OCI-LY1 (cell line): ENCODE measurements around the gene ARHGAP18.

Experiments used
- H2AFZ ChIP-seq: fragments of 200-600 bp; sonication (generic), shearing (Covaris generic); 2 replicates; pipeline ENCODE4 v1.6.0; 2014; ENCODE audit warnings: antibody characterized with exemption, mild to moderate bottlenecking, low read length
- H3F3A ChIP-seq: fragments of 200-600 bp; sonication (generic), shearing (Covaris generic); 2 replicates; pipeline ENCODE4 v1.6.0; 2014; ENCODE audit warnings: mild to moderate bottlenecking, antibody characterized with exemption, low read length, moderate library complexity; ENCODE audit not compliant: insufficient read depth
- H3K27ac ChIP-seq: fragments of 200-600 bp; sonication (generic); 2 replicates; pipeline ENCODE4 v1.5.1; 2014; ENCODE audit warnings: low read length, mixed run types, mild to moderate bottlenecking, low read depth; ENCODE audit not compliant: poor library complexity, severe bottlenecking
- H3K27me3 ChIP-seq: fragments of 200-600 bp; sonication (generic); 2 replicates; pipeline ENCODE4 v1.6.0; 2014; ENCODE audit warnings: antibody characterized with exemption, mild to moderate bottlenecking, low read length, moderate library complexity; ENCODE audit not compliant: insufficient read depth
- H3K36me3 ChIP-seq: fragments of 200-600 bp; sonication (generic); 2 replicates; pipeline ENCODE4 v1.6.1; 2014; ENCODE audit warnings: mild to moderate bottlenecking, antibody characterized with exemption, low read length, moderate library complexity, mixed read lengths; ENCODE audit not compliant: insufficient read depth
- H3K4me1 ChIP-seq: fragments of 200-600 bp; sonication (generic); 2 replicates; pipeline ENCODE4 v1.5.1; 2014; ENCODE audit warnings: mild to moderate bottlenecking, low read length, moderate library complexity; ENCODE audit not compliant: insufficient read depth, severe bottlenecking
- H3K4me2 ChIP-seq: fragments of 200-600 bp; sonication (generic), shearing (Covaris generic); 2 replicates; pipeline ENCODE4 v1.6.1; 2014; ENCODE audit warnings: low read length
- H3K4me3 ChIP-seq: fragments of 200-600 bp; sonication (generic); 2 replicates; pipeline ENCODE4 v1.5.1; 2014; ENCODE audit warnings: low read length, low read depth, mild to moderate bottlenecking, mixed read lengths; ENCODE audit not compliant: poor library complexity, severe bottlenecking
- H3K79me2 ChIP-seq: fragments of 200-600 bp; shearing (Covaris generic); 2 replicates; pipeline ENCODE4 v1.6.1; 2016; ENCODE audit warnings: mixed run types, low read length, mixed read lengths; ENCODE audit not compliant: insufficient read depth
- H3K9ac ChIP-seq: fragments of 200-600 bp; sonication (generic), shearing (Covaris generic); 2 replicates; pipeline ENCODE4 v1.6.1; 2014; ENCODE audit warnings: mild to moderate bottlenecking, low read length, mixed read lengths
- H3K9me2 ChIP-seq: fragments of 200-600 bp; sonication (generic), shearing (Covaris generic); 2 replicates; pipeline ENCODE4 v1.6.1; 2014; ENCODE audit warnings: low read depth, mild to moderate bottlenecking, low read length, mixed read lengths
- H3K9me3 ChIP-seq: fragments of 200-600 bp; shearing (Covaris generic); 2 replicates; pipeline ENCODE4 v1.6.1; 2014; ENCODE audit warnings: low read length, mixed read lengths
- H4K20me1 ChIP-seq: fragments of 200-600 bp; sonication (generic), shearing (Covaris generic); 2 replicates; pipeline ENCODE4 v1.6.0; 2016; ENCODE audit warnings: mild to moderate bottlenecking, low read length; ENCODE audit not compliant: insufficient read depth
- EZH2 ChIP-seq: fragments of 200-600 bp; sonication (generic), shearing (Covaris generic); IDR thresholded peaks from 2 replicates; pipeline ENCODE4 v1.8.0; 2017; ENCODE audit warnings: borderline replicate concordance, mixed run types, mild to moderate bottlenecking, antibody characterized with exemption, low read length, moderate library complexity, mixed read lengths
- TF ChIP-seq, protein P1 (sequence below): fragments of 200-600 bp; sonication (generic), shearing (Covaris generic); IDR thresholded peaks from 2 replicates; pipeline ENCODE4 v1.5.1; 2017; ENCODE audit warnings: mild to moderate bottlenecking, antibody characterized with exemption, low read length, moderate library complexity, mixed read lengths

ARHGAP18 gene

DNA sequence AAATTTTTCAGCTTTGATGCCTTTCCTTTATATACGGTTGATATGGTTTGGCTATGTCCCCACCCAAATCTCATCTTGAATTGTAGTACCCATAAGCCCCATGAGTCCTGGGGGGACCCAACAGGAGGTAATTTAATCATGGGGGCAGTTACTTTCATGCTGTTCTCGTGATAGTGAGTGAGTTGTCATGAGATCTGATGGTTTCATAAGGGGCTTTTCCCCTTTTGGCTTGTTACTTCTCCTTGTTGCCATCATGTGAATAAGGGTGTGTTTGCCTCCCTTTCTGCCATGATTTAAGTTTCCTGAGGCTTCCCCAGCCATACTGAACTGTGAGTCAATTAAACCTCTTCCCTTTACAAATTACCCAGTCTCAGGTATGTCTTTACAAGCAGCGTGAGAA, 66.8 kb downstream of the ARHGAP18 start:
- Histone ChIP-seq H3K79me2 (no peaks in the 10 kb centered on the region), H3K27me3 (no peaks in the 10 kb centered on the region), H3K9me3 (no peaks in the 10 kb centered on the region), H3K4me1 (peaks cover 21% of the 10 kb centered on the region), H3K4me3 (no peak overlapping the region), H3K4me2 (no peak overlapping the region), H3K9me2 (no peaks in the 10 kb centered on the region), H2AFZ (no peak overlapping the region), H3K36me3 (no peaks in the 10 kb centered on the region), H4K20me1 (no peaks in the 10 kb centered on the region), H3K27ac (no peak overlapping the region), H3K9ac (no peak overlapping the region), H3F3A (no peaks in the 10 kb centered on the region)
- TF ChIP-seq EZH2: no peak
- TF ChIP-seq, protein P1, sequence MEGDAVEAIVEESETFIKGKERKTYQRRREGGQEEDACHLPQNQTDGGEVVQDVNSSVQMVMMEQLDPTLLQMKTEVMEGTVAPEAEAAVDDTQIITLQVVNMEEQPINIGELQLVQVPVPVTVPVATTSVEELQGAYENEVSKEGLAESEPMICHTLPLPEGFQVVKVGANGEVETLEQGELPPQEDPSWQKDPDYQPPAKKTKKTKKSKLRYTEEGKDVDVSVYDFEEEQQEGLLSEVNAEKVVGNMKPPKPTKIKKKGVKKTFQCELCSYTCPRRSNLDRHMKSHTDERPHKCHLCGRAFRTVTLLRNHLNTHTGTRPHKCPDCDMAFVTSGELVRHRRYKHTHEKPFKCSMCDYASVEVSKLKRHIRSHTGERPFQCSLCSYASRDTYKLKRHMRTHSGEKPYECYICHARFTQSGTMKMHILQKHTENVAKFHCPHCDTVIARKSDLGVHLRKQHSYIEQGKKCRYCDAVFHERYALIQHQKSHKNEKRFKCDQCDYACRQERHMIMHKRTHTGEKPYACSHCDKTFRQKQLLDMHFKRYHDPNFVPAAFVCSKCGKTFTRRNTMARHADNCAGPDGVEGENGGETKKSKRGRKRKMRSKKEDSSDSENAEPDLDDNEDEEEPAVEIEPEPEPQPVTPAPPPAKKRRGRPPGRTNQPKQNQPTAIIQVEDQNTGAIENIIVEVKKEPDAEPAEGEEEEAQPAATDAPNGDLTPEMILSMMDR: no peak

DNA sequence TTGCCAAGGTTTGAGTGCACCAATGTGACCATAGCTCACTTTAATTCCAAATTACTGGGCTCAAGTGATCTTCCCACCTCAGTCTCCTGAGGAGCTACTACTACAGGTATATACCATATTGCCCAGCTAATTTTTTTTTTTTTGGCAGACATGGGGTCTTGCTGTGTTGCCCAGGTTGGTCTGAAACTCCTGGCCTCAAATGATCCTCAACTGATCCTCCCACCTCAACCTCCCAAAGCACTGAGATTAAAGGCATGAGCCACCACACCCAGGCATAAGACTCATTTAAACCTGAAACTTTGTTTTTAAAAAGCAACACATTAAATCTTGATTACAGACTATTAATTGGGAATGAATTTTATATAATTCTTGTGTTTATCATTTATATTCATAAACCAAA, 67.7 kb downstream of the ARHGAP18 start:
- no peaks in the 10 kb centered on the region for H3K36me3 ChIP-seq
- H3K27ac ChIP-seq: no peak overlapping the region
- no peaks in the 10 kb centered on the region for H3K79me2 ChIP-seq
- no peaks in the 10 kb centered on the region for H3K9me3 ChIP-seq
- peaks cover 21% of the 10 kb centered on the region for H3K4me1 ChIP-seq
- TF ChIP-seq EZH2: no peak
- TF ChIP-seq, protein P1: no peak
- H3F3A ChIP-seq: no peaks in the 10 kb centered on the region
- no peaks in the 10 kb centered on the region for H3K27me3 ChIP-seq
- no peaks in the 10 kb centered on the region for H3K9me2 ChIP-seq
- H2AFZ ChIP-seq: no peak overlapping the region
- no peaks in the 10 kb centered on the region for H4K20me1 ChIP-seq
- H3K4me2 ChIP-seq: no peak overlapping the region
- no peak overlapping the region for H3K4me3 ChIP-seq
- no peak overlapping the region for H3K9ac ChIP-seq

- Histone ChIP-seq H3K27me3 (no peaks in the 10 kb centered on the region), H3K9ac (no peak overlapping the region), H3K4me1 (peaks cover 16% of the 10 kb centered on the region), H3K9me2 (no peaks in the 10 kb centered on the region), H3K27ac (no peak overlapping the region), H3K79me2 (no peaks in the 10 kb centered on the region), H4K20me1 (no peaks in the 10 kb centered on the region), H3F3A (no peaks in the 10 kb centered on the region), H3K9me3 (no peaks in the 10 kb centered on the region), H3K36me3 (no peaks in the 10 kb centered on the region), H2AFZ (no peak overlapping the region), H3K4me3 (no peak overlapping the region), H3K4me2 (no peak overlapping the region)
- TF ChIP-seq, protein P1: no peak
- no peak for TF ChIP-seq EZH2
Observed at GRCh38 chr6:129641344-129641743, 68.6 kb downstream of the ARHGAP18 start.
